Pons (tissue), 1 donor: ENCODE results near the gene NUTM2F.
"Not testable (repeated sequence)": the region's sequence is repeated elsewhere in the genome, so short reads cannot be mapped to it uniquely, and the experiment has no call there.

Experiments
- DNase-seq: peaks from one replicate; pipeline ENCODE4 v3.0.0-alpha.2; 2016; ENCODE audit warnings: low spot score

The NUTM2F gene, protein sequence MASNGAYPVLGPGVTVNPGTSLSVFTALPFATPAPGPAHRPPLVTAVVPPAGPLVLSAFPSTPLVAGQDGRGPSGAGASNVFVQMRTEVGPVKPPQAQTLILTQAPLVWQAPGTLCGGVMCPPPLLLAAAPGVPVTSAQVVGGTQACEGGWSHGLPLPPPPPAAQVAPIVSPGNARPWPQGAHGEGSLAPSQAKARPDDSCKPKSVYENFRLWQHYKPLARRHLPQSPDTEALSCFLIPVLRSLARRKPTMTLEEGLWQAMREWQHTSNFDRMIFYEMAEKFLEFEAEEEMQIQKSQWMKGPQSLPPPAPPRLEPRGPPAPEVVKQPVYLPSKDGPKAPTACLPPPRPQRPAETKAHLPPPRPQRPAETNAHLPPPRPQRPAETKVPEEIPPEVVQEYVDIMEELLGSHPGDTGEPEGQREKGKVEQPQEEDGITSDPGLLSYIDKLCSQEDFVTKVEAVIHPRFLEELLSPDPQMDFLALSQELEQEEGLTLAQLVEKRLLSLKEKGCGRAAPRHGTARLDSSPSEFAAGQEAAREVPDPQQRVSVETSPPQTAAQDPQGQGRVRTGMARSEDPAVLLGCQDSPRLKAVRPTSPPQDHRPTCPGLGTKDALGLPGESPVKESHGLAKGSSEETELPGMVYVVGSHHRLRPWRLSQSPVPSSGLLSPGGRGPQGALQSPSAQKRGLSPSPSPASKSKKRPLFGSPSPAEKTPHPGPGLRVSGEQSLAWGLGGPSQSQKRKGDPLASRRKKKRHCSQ

DNA sequence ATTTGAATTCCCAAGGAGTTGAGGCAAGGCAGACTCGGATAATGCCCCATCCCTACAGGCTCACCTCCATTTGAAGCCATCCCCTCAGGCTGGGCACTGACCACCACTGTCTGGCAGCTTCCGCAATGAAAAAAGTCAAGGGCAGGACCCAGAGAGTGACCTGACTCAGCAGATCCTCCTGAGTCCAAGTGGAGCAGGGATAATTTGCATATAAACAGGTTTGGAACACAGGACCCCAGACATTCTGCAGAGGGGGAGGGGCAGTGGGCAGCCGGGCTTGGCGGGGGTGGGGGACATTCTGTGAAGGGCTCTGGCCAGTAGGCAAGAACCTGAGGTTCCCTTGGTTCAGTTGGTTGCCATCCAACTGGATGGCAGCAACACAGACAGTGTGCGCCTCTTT lies at the start of gene NUTM2F:
Gene NUTM2F, minus strand, starts transcription at position 101 of the 400 bp plus-strand sequence. Its CDS starts 21 bp downstream, at position 80.
- not testable (repeated sequence) for DNase-seq

DNA sequence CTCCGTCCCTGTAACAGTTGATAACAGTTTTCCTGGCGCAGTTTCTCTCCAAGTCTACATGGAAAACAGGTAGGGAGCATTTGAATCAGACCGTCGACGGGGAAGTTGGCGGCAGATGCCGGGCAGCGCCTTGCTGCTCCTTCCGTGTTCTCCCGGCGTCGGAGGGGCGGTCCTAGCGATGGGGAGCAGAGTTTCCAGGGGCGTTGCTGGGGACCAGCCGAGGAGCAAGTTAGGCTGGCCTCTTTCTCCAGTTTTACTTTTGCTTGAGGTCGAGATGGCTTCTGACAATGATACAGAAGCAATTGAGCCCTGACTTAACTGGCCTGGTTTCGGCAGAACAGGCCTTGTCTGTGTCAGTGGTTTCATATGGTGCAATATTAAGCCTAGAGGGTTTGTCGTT lies 46.8 kb upstream of the NUTM2F start:
- DNase-seq: not testable (repeated sequence)

DNA sequence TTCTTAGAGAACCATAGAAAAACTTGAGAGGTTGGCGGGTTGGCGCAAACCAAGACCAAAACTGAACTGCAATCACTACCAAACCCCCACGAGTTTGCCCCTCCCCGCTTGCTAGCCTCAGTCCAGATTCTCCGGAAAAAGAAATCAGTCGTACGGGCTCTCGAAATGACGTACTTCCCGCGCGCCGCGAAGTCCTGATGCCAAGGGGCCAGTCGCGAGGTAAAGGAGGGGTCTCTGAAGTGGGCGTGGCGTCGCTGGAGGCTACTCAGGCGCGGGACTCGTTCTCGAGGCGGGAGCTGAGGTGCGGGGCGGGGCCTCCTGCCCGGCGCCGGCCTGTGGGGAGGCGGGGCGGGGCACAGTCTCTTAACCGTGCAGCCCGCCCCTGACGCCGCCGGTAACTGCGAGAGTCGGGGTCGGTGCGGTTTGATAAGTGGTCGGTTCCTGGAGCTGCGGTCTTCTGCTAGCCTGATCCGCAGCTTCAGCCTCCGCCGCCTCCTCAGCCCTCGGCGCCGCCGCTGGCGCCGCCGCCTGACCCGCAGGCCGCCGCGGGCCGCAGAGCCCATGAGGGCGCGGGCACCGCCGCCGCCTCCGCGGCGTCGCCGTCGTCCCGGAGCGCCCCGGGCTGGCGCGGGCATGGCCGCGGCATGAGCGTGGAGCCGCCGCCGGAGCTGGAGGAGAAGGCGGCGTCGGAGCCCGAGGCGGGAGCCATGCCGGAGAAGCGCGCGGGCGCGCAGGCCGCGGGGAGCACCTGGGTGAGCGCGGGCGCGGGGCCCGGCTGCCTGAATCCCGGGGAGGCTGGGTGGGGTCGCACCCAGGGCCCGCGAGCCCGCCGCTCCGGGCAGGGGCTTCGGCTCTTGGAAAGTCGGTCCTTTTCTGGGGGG lies 46.0 kb upstream of the NUTM2F start:
- peak; percentile 86 for DNase-seq

DNA sequence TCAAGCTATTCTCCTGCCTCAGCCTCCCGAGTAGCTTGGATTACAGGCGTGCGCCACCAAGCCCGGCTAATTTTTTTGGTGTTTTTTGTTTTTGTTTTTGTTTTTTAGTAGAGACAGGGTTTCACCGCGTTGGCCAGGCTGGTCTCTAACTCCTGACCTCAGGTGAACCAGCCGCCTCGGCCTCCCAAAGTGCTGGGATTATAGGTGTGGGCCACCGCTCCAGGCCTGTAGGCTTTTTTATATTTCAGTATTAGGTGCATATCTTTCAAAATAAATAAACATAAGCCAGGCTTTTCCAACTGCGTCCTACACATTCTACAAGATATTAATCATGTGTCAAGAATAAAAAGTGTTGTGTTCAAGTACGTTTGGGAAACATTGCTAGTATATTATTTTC lies 45.3 kb upstream of the NUTM2F start:
- not testable (repeated sequence) for DNase-seq

DNA sequence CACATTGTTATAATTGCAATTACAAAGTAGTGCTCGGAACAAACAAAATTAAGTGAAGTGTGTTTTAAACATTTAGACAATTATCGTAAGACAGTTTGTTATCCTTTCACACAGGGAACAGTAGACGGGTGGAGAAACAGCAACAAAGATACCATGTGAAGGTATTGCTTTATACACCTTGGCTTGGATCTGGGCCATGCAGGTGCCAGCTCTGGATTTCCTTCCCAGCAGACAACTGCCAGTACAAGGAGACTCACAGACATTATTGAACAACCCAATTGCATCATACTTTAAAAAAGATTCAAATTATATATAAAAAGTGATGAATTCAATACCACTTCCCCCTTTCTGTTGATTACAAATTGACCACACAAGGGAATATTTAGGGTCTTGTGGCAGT lies 41.8 kb upstream of the NUTM2F start:
- DNase-seq: not testable (repeated sequence)

DNA sequence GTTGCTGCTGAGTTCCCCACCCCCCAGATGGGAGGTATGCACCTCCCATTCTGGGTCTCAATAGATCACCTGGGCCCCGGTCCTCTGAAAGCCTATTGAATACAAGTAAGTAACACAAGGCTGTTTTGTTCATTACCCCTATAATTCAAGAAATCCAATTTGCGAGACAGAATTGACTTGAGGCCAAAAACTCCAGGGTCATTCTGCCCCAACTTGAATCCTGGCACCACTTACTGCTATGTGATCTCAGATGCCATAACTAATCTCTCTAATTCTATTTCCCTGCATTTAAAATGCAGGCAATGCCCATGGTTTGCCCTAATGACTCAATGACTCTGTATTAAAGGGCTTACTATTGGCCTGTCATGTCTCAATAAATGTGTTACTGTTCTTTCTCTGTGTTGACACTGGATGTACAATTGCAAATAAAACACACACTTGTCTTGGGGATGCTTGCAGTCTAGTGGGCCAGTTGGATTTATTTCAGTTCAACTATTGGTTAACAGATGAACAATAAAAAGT lies 35.7 kb upstream of the NUTM2F start:
- DNase-seq: not testable (repeated sequence)

DNA sequence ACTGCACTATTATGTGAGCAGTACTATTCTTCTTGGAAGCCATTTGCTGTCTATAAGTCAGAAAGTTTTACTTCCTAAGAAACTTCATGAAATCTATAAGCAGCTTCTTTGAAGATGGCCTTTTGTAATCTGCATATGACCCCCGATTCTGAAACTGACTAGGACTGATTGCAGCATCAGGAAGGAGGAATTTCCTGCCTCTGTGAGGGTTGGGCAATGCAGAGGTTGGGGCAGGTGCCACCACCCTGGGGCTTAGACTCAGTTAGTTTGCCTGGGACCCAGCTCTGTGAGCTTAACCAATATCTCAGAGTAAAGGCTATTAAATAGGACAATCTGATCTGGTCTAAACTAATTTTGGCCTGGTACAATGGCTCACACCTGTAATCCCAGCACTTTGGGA lies 28.7 kb upstream of the NUTM2F start:
- not testable (repeated sequence) for DNase-seq

DNA sequence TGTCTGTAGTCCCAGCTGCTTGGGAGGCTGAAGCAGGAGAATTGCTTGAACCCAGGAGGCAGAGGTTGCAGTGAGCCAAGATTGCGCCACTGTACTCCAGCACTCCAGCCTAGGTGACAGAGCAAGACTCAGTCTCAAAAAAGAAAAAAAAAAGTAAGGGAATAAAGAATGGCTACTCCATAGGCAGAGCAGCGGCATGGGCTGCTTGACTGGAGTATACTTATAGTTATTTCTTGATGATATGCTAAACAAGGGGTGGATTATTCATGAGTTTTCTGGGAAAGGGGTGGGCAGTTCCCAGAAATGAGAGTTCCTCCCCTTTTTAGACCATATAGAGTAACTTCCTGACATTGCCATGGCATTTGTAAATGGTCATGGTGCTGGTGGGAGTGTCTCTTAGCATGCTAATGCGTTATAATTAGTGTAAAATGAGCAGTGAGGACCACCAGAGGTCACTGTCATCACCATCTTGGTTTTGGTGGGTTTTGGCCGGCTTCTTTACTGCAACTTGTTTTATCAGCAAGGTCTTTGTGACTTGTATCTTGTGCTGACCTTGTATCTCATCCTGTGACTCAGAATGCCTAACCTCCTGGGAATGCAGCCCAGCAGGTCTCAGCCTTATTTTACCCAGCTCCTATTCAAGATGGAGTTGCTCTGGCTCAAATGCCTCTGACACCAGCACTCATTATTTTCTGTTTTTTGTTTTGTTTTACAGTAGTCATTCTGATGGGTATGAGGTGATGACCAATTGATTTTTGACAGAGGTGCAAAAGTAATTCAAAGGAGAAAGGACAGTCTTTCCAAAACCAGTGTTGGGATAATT lies 23.7 kb upstream of the NUTM2F start:
- not testable (repeated sequence) for DNase-seq

DNA sequence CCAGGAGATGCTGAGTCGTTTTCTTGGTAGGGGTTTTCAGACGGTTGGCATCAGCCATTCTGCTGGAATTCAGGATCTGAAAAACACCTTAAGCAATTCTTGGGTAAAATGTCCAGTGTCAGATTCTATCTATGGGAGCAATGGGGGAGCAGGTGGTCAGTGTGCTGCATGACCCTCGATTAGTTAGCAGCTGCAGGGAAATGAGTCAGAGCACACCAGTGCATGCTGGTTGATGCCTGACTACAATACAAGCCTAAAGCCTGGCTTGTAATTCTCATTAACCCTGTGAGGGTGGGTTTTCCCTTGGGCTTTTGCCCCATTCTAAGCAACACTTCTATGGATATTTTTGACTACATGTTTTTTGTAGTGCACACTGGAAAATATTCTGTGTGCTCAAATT lies 20.3 kb upstream of the NUTM2F start:
- DNase-seq: not testable (repeated sequence)

DNA sequence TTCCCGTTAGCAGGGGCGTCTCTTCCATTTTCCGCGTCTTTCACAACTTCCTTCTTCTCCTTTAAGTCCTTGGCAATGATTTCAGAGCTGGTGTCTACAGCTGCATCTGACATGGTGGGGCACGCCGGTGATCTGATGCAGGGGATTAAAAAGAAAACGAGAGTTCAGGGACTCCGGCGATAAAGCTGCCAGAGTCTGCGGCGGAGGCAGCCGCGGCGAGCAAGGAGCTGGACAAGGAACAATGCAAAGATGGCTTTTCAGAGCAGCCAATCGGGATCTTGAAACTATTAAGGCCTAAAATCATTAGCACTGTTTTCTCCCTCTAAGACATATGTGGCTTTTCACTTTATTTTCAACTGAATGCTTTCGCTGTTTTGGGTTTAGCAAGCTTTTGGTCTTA lies 19.0 kb upstream of the NUTM2F start:
- DNase-seq: not testable (repeated sequence)

DNA sequence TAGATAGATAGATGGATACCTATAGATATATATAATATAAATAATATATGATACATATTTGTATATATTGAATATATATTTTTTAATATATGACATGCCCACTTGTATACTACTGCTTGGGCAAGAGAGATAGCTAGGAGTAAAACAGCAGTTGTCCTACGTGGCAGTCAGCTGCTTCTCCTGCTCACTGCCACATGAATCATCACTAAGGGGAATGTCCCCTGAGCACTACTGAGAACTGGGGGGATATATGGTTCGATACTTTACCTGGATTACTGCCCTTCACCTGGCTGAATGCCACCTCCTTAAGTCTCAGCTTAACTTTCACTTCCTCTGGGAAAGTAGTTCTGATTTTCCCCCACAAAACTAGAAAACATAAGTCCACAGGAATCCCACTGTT lies 13.3 kb upstream of the NUTM2F start:
- not testable (repeated sequence) for DNase-seq

DNA sequence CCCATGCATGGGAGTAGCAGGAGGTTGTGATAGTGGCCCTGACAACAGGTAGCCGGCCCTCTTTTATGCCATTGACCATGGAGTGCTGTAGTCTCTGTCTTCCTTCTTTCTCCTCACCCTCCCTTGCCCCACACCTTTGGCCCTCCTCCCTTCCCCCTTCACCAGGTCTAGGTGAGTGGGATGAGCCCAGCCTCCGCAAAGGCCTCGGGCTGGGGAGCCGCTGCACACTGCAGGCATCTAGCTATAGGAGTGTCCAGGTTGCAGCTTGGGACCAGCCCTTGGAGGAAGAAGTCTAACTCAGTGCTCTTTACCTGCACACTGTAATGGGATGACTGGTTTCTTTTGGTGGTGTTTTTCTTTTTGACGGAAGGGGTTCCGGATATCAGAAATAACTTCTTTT lies 12.3 kb upstream of the NUTM2F start:
- not testable (repeated sequence) for DNase-seq

DNA sequence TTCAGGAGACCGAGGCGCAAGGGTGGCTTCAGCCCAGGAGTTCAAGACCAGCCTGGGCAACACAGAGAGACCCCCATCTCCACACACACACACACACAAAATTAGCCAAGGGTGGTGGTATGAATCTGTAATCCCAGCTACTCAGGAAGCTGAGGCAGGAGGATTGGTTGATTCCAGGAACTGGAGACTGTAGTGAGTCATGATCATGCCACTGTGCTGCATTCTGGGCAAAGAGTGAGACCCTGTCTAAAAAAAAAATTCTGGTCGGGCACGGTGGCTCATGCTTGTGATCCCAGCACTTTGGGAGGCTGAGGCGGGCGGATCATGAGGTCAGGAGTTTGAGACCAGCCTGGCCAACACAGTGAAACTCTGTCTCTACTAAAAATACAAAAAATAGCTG lies 11.2 kb upstream of the NUTM2F start:
- DNase-seq: not testable (repeated sequence)

DNA sequence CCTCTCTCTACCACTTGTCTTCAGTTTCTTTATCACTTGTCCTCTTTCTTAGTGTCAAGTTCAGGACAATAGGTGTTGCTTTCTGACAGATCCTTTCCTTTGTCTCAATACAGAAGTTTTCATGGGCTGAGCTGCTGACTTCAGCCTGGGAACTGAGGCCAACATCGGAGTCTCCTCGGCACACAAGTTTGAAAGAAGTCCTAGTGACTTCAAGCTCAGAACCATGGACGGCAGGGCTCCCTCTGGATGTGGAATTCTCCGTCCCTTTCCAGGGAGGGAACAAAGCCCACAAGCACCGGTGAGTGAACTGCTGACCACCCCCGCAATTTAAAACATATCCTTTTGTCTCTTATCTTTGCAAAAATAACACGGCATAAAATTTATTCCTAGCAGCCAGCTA lies 10.3 kb upstream of the NUTM2F start:
- not testable (repeated sequence) for DNase-seq

DNA sequence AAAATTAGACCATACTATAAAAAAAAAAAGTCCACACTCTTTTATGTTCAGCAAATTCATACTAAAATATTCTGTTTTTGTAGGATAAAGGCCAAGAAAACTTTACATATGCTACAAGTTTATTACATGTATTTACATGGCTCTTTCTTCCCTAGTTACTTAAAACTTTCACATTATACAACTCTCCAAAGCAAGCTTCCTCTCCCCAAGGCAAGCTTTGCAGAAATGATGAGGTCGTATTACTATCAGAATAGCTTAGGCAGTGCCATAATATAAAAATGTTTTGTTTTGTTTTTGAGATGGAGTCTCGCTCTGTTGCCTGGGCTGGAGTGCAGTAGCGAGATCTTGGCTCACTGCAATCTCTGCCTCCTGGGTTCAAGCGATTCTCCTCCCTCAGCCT lies 8.0 kb upstream of the NUTM2F start:
- DNase-seq: not testable (repeated sequence)

DNA sequence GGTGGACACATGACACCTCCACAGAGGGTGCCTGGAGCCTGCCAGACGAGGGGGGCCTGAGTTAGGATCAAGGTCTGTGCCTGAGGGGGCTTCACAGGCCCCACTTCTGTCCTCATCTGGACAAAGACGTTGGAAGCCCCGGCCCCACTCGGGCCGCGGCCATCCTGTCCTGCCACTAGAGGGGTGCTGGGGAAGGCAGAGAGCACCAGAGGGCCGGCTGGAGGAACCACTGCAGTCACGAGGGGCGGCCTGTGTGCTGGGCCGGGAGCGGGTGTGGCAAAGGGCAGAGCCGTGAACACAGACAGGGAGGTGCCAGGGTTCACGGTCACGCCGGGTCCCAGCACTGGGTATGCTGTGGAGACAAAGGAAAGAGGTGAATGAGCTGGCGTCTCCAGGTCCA lies 2.9 kb downstream of the NUTM2F start:
- not testable (repeated sequence) for DNase-seq

DNA sequence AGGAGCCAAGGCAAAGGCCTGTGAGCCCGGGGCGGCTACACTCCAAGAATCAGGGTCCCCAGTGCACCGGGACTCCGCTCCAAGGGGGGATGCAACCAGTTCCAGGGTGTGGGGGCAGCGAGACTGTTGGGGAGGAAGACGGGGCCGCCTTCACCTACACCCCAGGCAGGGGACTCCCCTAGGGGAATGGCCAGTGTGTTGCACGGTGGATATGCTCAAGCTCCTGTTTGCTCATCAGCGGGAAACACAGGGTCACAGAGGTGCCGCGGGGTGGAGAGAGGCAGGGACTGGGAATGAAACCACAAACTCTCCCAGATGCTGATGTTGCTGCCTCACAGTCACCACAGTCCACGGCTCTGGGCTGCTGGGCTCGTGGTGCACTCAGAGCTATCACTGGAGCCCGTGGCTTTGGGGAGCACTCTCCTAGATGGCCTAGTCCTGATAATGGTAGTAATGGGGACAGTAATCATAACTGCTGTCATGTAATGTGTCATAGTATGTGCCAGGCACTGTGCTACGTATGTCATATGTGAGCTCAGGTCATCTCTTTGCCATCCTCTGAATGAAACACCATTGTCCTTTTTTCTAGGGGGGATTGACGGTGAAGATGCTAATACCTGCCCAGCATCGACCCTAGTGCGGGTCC lies 5.2 kb downstream of the NUTM2F start:
- DNase-seq: not testable (repeated sequence)

DNA sequence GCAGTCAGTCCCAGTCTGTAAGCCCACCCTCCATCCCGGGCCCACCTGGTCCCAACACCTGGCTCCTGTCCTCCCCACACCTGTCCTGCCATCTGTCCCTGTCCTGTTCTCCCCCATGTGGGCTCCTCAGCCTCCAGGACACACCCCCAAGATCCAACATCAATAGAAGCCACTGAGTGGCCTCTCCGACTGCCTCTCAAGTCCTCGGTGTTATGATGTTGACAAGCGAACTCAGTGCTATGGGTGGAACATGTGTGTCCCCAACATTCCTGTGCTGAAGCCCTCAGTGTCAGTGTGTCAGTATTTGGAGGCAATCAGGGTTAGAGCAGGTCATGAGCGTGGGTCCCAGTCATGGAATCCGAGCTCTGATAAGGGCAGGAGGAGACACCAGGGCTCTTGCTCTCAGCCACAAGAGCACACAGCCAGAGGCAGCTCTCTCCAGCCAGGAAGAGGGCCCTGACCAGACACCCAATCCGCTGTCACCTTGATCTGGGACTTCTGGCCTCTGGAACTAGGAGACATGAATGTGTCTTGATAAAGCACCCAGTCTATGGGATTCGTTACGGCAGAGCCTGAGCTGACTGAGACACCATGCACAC lies 6.0 kb downstream of the NUTM2F start:
- not testable (repeated sequence) for DNase-seq

DNA sequence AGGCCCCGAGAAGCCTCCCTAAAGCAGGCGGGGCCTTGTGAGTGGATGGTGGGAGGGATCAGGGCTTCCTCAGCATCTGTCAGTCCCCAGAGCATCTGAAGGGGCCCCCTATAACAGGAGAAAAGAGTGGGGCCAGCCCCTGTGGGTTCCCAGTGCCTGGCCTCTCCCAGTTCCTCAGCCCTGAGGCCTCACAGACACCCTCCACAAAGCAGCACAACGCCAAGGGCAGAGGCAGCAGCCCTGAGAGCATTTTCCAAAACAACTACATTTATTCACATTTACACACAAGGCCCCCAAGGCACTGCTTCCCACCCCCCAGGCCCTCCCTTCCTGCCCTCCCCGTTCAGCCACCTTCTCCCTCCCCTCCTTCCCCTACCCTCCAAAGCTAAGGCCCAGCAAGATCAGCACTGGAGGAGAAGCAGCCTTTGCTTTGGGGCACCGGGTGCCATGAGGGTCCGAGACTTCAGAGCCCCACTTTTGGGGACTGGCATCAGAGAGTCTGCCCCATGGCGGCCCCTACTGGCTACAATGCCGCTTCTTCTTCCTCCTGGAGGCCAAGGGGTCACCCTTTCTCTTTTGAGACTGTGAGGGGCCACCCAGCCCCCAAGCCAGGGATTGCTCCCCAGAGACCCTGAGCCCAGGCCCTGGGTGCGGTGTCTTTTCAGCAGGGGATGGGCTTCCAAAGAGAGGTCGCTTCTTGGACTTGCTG lies 10.3 kb downstream of the NUTM2F start:
- not testable (repeated sequence) for DNase-seq
